GM12875 (cell line): Measurements from ENCODE around the gene XPO1.
"Not testable (repeated sequence)": the region's sequence is repeated elsewhere in the genome, so short reads cannot be mapped to it uniquely, and the experiment has no call there.

Experiments
- H3K4me3 ChIP-seq: one replicate; pipeline ENCODE4 v1.5.1; 2011; ENCODE audit warnings: low read depth, low read length, control low read depth
- CTCF ChIP-seq: IDR thresholded peaks from 2 replicates; pipeline ENCODE4 v1.5.1; 2011; ENCODE audit warnings: low read depth, mild to moderate bottlenecking, control low read depth, inconsistent platforms, low read length, moderate library complexity, borderline replicate concordance; ENCODE audit not compliant: insufficient read depth

XPO1 gene

DNA sequence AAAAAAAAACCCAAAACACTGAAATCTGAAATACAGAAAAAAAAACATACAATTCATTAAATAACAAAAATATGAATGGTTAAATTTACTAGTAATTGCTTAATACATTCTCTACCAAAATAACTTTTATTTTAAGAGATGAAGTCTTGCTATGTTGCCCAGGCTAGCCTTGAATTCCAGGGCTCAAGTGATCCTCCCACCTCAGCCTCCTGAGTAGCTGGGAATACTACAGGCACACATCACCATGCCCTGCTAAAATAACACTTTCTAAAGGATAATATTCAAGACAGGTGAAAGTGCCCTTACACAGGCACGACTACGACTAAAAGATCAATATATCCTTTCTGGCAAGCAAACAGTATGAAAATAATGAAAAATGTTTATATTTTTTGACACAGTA lies 76.8 kb downstream of the XPO1 start:
- no peak overlapping the region for H3K4me3 ChIP-seq
- TF ChIP-seq CTCF: no peak

GRCh38 chr2:61460163-61460562 lies 78.0 kb downstream of the XPO1 start:
- TF ChIP-seq CTCF: no peak

GRCh38 chr2:61456746-61457420 lies 81.3 kb downstream of the XPO1 start:
- TF ChIP-seq CTCF: no peak
- H3K4me3 ChIP-seq: no peak overlapping the region

More at GRCh38 chr2:61460163-61460562, 78.0 kb downstream of the XPO1 start:
- no peak overlapping the region for H3K4me3 ChIP-seq

DNA sequence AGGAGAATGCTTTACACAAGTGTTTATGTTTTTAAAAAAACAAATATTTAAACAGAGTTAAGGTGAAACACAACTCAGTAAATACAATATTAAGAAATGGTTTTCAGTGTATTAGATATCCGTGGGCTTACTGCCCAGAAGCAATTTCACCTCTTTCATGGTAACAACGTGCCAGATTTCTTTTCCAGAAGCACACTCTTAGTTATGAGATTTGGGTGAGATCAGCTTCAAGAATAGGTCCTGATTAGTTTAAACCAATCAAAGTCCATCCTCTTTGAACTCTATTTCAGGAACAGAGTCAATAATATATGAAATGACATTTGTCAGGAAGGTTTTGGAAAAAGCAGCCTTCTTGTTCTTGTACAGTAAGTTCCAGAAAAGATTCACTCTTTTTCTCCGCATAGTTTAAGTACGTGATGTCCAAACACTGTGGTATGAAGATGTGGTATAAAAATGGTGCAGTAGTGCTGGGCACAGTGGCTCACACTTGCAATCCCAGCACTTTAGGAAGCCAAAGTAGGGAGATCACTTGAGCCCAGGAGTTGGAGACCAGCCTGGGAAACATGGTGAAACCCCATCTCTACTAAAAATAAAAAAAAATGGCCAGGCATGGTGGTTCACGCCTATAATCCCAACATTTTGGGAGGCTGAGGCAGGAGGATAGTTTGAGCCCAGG lies 81.9 kb downstream of the XPO1 start:
- TF ChIP-seq CTCF: no peak
- H3K4me3 ChIP-seq: no peak overlapping the region

- not testable (repeated sequence) for H3K4me3 ChIP-seq
Measured at GRCh38 chr2:61454972-61455371, 83.2 kb downstream of the XPO1 start.

DNA sequence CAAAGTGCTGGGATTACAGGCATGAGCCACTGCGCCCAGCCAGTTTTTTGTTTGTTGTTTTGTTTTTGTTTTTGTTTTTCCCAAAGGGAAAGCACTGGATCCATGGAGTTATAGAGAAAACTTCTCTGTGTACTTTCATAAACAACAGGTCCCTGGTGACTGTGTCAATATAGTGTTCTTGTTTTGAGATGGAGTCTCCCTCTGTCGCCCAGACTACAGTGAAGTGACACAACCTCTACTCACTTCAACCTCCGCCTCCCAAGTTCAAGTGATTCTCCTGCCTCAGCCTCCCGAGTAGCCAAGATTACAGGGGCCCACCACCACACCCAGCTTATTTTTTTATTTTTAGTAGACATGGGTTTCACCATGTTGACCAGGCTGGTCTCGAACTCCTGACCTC lies 83.8 kb downstream of the XPO1 start:
- no peak for TF ChIP-seq CTCF
- H3K4me3 ChIP-seq: no peak overlapping the region

GRCh38 chr2:61452392-61452791 lies 85.8 kb downstream of the XPO1 start:
- TF ChIP-seq CTCF: no peak
- H3K4me3 ChIP-seq: no peak overlapping the region
